ENCODE measurements around the gene ALPP.

DNA sequence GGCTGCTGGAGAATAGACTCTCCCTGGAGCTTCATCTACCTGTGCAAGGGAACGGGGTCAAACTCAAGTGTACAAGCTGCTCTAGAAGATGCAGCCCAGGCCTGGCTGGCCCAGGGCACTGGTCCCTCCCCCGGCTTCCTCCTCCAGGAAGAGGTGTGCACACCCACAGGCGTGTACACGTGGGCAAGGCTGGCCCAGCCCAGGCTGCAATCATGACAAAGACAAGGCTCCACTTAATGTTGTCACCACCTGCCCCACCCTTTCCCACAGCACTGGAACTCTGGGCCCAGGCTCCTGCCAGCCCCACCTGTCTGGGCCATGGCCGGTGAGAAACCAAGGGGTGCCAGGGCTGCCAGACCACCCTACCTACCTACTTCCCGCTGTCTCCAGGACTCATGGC is 29.6 kb upstream of the ALPP start:
- no peak for TF ChIP-seq POLR2A (IDR thresholded peaks at IDR 0.05)
- TF ChIP-seq, protein P1, sequence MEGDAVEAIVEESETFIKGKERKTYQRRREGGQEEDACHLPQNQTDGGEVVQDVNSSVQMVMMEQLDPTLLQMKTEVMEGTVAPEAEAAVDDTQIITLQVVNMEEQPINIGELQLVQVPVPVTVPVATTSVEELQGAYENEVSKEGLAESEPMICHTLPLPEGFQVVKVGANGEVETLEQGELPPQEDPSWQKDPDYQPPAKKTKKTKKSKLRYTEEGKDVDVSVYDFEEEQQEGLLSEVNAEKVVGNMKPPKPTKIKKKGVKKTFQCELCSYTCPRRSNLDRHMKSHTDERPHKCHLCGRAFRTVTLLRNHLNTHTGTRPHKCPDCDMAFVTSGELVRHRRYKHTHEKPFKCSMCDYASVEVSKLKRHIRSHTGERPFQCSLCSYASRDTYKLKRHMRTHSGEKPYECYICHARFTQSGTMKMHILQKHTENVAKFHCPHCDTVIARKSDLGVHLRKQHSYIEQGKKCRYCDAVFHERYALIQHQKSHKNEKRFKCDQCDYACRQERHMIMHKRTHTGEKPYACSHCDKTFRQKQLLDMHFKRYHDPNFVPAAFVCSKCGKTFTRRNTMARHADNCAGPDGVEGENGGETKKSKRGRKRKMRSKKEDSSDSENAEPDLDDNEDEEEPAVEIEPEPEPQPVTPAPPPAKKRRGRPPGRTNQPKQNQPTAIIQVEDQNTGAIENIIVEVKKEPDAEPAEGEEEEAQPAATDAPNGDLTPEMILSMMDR (IDR thresholded peaks at IDR 0.05): no peak
